Fibroblast of skin of back (primary cell): ENCODE data around the gene AQP9.

ENCODE experiments used
- DNase-seq: peaks from one replicate; pipeline ENCODE4 v3.0.0-alpha.2; 2013

AQP9 gene

GRCh38 chr15:58228718-58229117 lies 90.5 kb downstream of the AQP9 start:
- peak; percentile 92 for DNase-seq

GRCh38 chr15:58229297-58229768 lies 91.2 kb downstream of the AQP9 start:
- peak; percentile 21 for DNase-seq

GRCh38 chr15:58232281-58233065 lies 94.3 kb downstream of the AQP9 start:
- DNase-seq: no peak

- DNase-seq: no peak
Measured at GRCh38 chr15:58233341-58233740, 95.2 kb downstream of the AQP9 start.
